Smooth muscle cell (in vitro differentiated cells): ENCODE data around the gene CCDC178. TPM values are rescaled to one million over a fixed set of nuclear protein-coding genes. Genes with fewer than 3 reads are reported as not detected.
A peak's percentile ranks its signal among the peaks of the same experiment; 100 is the strongest.

Experiments used
- DNase-seq: peaks from one replicate; lab custom pipeline; 2025; ENCODE audit not compliant: unreplicated experiment; lab: John Stamatoyannopoulos, UW
- H2AFZ ChIP-seq: fragments of 200-600 bp; sonication (generic); 2 replicates; pipeline ENCODE4 v1.6.0; 2016; ENCODE audit warnings: antibody characterized with exemption, low read depth, mild to moderate bottlenecking
- H3F3A ChIP-seq: fragments of 200-600 bp; sonication (generic); 2 replicates; pipeline ENCODE4 v1.6.0; 2017; ENCODE audit warnings: antibody characterized with exemption, low read depth
- H3K27ac ChIP-seq: fragments of 200-600 bp; sonication (generic); 2 replicates; pipeline ENCODE4 v1.5.1; 2016; ENCODE audit warnings: low read depth, mild to moderate bottlenecking
- H3K27me3 ChIP-seq: fragments of 200-600 bp; sonication (generic); 2 replicates; pipeline ENCODE4 v1.6.1; 2016; ENCODE audit warnings: low read depth, mild to moderate bottlenecking
- H3K36me3 ChIP-seq: fragments of 200-600 bp; sonication (generic); 2 replicates; pipeline ENCODE4 v1.5.1; 2016; ENCODE audit warnings: low read depth
- H3K4me1 ChIP-seq: fragments of 200-600 bp; sonication (generic); 2 replicates; pipeline ENCODE4 v1.5.1; 2016; ENCODE audit warnings: low read depth
- H3K4me2 ChIP-seq: fragments of 200-600 bp; sonication (generic); 2 replicates; pipeline ENCODE4 v1.6.0; 2016; ENCODE audit warnings: mild to moderate bottlenecking
- H3K4me3 ChIP-seq: fragments of 200-600 bp; sonication (generic); 2 replicates; pipeline ENCODE4 v1.5.1; 2016; ENCODE audit warnings: mild to moderate bottlenecking
- H3K79me2 ChIP-seq: fragments of 200-600 bp; sonication (generic); 2 replicates; pipeline ENCODE4 v1.6.0; 2016; ENCODE audit warnings: low read depth, mild to moderate bottlenecking
- H3K9ac ChIP-seq: fragments of 200-600 bp; sonication (generic); 2 replicates; pipeline ENCODE4 v1.6.0; 2016; ENCODE audit warnings: low read depth
- H3K9me3 ChIP-seq: fragments of 200-600 bp; sonication (generic); replicated peaks from 2 replicates; pipeline ENCODE4 v1.5.1; 2016; ENCODE audit warnings: low read depth
- H4K20me1 ChIP-seq: fragments of 200-600 bp; sonication (generic); 2 replicates; pipeline ENCODE4 v1.6.0; 2016; ENCODE audit warnings: low read depth
- CTCF ChIP-seq: fragments of 200-600 bp; sonication (generic); IDR thresholded peaks from 2 replicates; pipeline ENCODE4 v1.5.1; 2017; ENCODE audit warnings: borderline replicate concordance, mild to moderate bottlenecking, antibody characterized with exemption; ENCODE audit not compliant: insufficient read depth, poor library complexity, severe bottlenecking
- WGBS: methylation state at CpG from one replicate; pipeline ENCODE4 v1.1.7; 2016; ENCODE audit warnings: low lambda C conversion rate; 5-methylcytosine and 5-hydroxymethylcytosine counted together
- polyA plus RNA-seq: library from polyadenylated mRNA; unstranded; fragments of >200 nt; fragmentation: Nextera tagmentation; extraction: Ambion mirVana; gene quantifications from 2 replicates; pipeline ENCODE4 v1.2.1, GENCODE V29; 2016
- total RNA-seq: library from RNA; depleted of rRNA; stranded (reverse); fragments of >200 nt; gene quantifications from 2 replicates; pipeline ENCODE4 v1.2.3, GENCODE V29; 2014

The CCDC178 gene
- total and polyA plus RNA-seq, 2 experiments from 2014 or later = not detected

GRCh38 chr18:33470216-33470615 is 29.7 kb upstream of the CCDC178 start:
- WGBS = 39% methylated on average over 2 of the region's 2 CpGs
- peak overlapping the region; percentile 69 for H3K27ac ChIP-seq

GRCh38 chr18:33469699-33470098 is 29.2 kb upstream of the CCDC178 start:
- no peaks in the 10 kb centered on the region for H3K27me3 ChIP-seq
- H3K9ac ChIP-seq = no peak overlapping the region
- no peaks in the 10 kb centered on the region for H3K79me2 ChIP-seq
- no peaks in the 10 kb centered on the region for H3K9me3 ChIP-seq
- H3K27ac ChIP-seq = peak overlapping the region; percentile 69
- peak overlapping the region; percentile 11 for H3K4me3 ChIP-seq
- WGBS = 20% methylated on average over 3 of the region's 3 CpGs
- no peaks in the 10 kb centered on the region for H3F3A ChIP-seq
- no peak for DNase-seq
- H3K36me3 ChIP-seq = no peaks in the 10 kb centered on the region
- no peak for TF ChIP-seq CTCF
- H4K20me1 ChIP-seq = no peaks in the 10 kb centered on the region
- peak overlapping the region; percentile 62 for H3K4me2 ChIP-seq
- H2AFZ ChIP-seq = peak overlapping the region; percentile 20
- H3K4me1 ChIP-seq = peaks cover 6% of the 10 kb centered on the region

More at GRCh38 chr18:33470216-33470615, 29.7 kb upstream of the CCDC178 start:
- H3K9ac ChIP-seq = no peak overlapping the region
- no peak for TF ChIP-seq CTCF
- H3K4me2 ChIP-seq = peak overlapping the region; percentile 62
- H3K4me1 ChIP-seq = peaks cover 6% of the 10 kb centered on the region
- no peak for DNase-seq
- no peaks in the 10 kb centered on the region for H3K36me3 ChIP-seq
- H2AFZ ChIP-seq = no peak overlapping the region
- H3K27me3 ChIP-seq = no peaks in the 10 kb centered on the region
- no peaks in the 10 kb centered on the region for H3F3A ChIP-seq
- no peaks in the 10 kb centered on the region for H3K9me3 ChIP-seq
- no peaks in the 10 kb centered on the region for H4K20me1 ChIP-seq
- H3K79me2 ChIP-seq = no peaks in the 10 kb centered on the region
- no peak overlapping the region for H3K4me3 ChIP-seq

- H3K9ac ChIP-seq = no peak overlapping the region
- H3F3A ChIP-seq = no peaks in the 10 kb centered on the region
- no peak for DNase-seq
Measured at GRCh38 chr18:33467531-33467930, 27.0 kb upstream of the CCDC178 start.

More at GRCh38 chr18:33467531-33467930, 27.0 kb upstream of the CCDC178 start:
- no peak overlapping the region for H3K4me3 ChIP-seq
- no peaks in the 10 kb centered on the region for H3K9me3 ChIP-seq
- no peak overlapping the region for H3K27ac ChIP-seq
- H3K36me3 ChIP-seq = no peaks in the 10 kb centered on the region
- H3K27me3 ChIP-seq = no peaks in the 10 kb centered on the region
- peaks cover 3% of the 10 kb centered on the region for H3K4me1 ChIP-seq
- no peaks in the 10 kb centered on the region for H3K79me2 ChIP-seq
- TF ChIP-seq CTCF = no peak
- H3K4me2 ChIP-seq = no peak overlapping the region
- no peaks in the 10 kb centered on the region for H4K20me1 ChIP-seq
- no peak overlapping the region for H2AFZ ChIP-seq
- WGBS = 100% methylated on average over 1 of the region's 1 CpG
